Heart right ventricle (tissue), 16 donors: Measurements from ENCODE around the gene BICC1. TPM values are rescaled to one million over a fixed set of nuclear protein-coding genes. Genes with fewer than 3 reads are reported as not detected.

ENCODE experiments used
- ATAC-seq, 8 donors: fragments of 200-7000 bp; cut with Tn5 transposase; one replicate each; pipeline ENCODE4 v1.9.1; 2020; ENCODE audit warnings: mild to moderate bottlenecking in 8 of 8, moderate library complexity in 8 of 8, moderate number of reproducible peaks in 1 of 8
- DNase-seq, 2 donors: peaks; one replicate each; pipeline ENCODE4 v3.0.0-alpha.2; 2020
- H3K27ac ChIP-seq, 10 donors: fragments of 200-600 bp; sonication (generic) in 2 of 10; one replicate each; pipeline versions ENCODE4 v1.5.0 to v1.8.0; 2020 to 2022; ENCODE audit warnings: mild to moderate bottlenecking in 3 of 10
- H3K27me3 ChIP-seq, 7 donors: fragments of 200-600 bp; one replicate each; pipeline ENCODE4 v1.8.0; 2021 to 2022; ENCODE audit warnings: mild to moderate bottlenecking in 2 of 7
- H3K36me3 ChIP-seq, 9 donors: fragments of 200-600 bp; sonication (generic) in 1 of 9; one replicate each; pipeline versions ENCODE4 v1.5.0 to v1.8.0; 2020 to 2022; ENCODE audit warnings: mild to moderate bottlenecking in 2 of 9
- H3K4me1 ChIP-seq, 9 donors: fragments of 200-600 bp; sonication (generic) in 1 of 9; one replicate each; pipeline versions ENCODE4 v1.5.0 to v1.8.0; 2020 to 2022; ENCODE audit warnings: mild to moderate bottlenecking in 4 of 9
- H3K4me3 ChIP-seq, 10 donors: fragments of 200-600 bp; sonication (generic) in 2 of 10; one replicate each; pipeline versions ENCODE4 v1.5.0 to v1.8.0; 2020 to 2022; ENCODE audit warnings: mild to moderate bottlenecking in 7 of 10, moderate library complexity in 2 of 10
- H3K9me3 ChIP-seq, 11 donors: fragments of 200-600 bp in 10 of 11; sonication (generic) in 2 of 11; one replicate each; pipeline versions ENCODE4 v1.5.0 to v1.8.0; 2013 to 2022; ENCODE audit warnings: mild to moderate bottlenecking in 2 of 11, control low read depth in 1 of 11, moderate library complexity in 1 of 11
- WGBS, 2 donors: extraction: QIAGEN DNeasy Blood & Tissue Kit; methylation state at CpG; one replicate each; pipeline ENCODE4 v1.1.7; 2013; ENCODE audit warnings: inconsistent platforms in 1 of 2; 5-methylcytosine and 5-hydroxymethylcytosine counted together
- intact Hi-C, 10 donors: fragments of 100-400 bp; cut with DNase I; formaldehyde crosslinking; loops; one replicate each; pipeline versions ENCODE4 v1.11.1 to v1.14.2; 2022
- polyA plus RNA-seq, 2 donors: library from polyadenylated mRNA; stranded (reverse); fragments of 200-250 nt; gene quantifications; one replicate each; pipeline ENCODE4 v1.2.3, GENCODE V29; 2013
- total RNA-seq, 10 donors: library from RNA; stranded (reverse); fragmentation: NEBNext Ultra II Directional in 3 of 10; extraction: Animal tissue kit (Norgen Biotek cat#: 25700) in 3 of 10; gene quantifications; one replicate each; pipeline versions ENCODE4 v1.2.1 to v1.2.4, GENCODE V29; 2021 to 2023
- TF ChIP-seq, protein P1 (sequence below), 9 donors: fragments of 200-600 bp; sonication (generic) in 2 of 9; IDR thresholded peaks; one replicate each; pipeline versions ENCODE4 v1.5.0 to v1.8.0; 2021 to 2022; ENCODE audit warnings: antibody characterized with exemption in 9 of 9, mild to moderate bottlenecking in 5 of 9, moderate library complexity in 1 of 9
- donor health status: Arrhythmogenic right ventricular cardiomyopathy.
- donor health status: ischemic (EF 13 %, LVEDD 7.1; RV severe dilation, severe dysfunction).
- donor health status: healthy with polysubstance abuse.
- donor health status: DM: no; HTN: yes; CAD: no.
- donor health status: DM: no; HTN: no; CAD: no.
- donor health status: ischemic (EF 25% LVEDD 6.9; RV normal size, moderate dysfunction).
- donor health status: ischemic (EF 25% LVEDD 5.7; RV mildly dilated, moderate dysfunction).
- donor health status: healthy.
- donor health status: DM: yes; HTN: yes; CAD: no.
- donor health status: Ischemic cardiomyopathy.
- donor health status: ischemic (EF 35%, LVEDD 5.7; RV mildly dilated, moderate dysfunction).
- donor health status: nonischemic (EF 11% LVEDD 7.7; RV severe dilation, severe dysfunction).
- donor health status: DM: yes; HTN: yes; CAD: no.
- donor health status: PGD.
- donor health status: ischemic (EF 29% LVEDD 5.4; RV normal size, mild dysfunction).
- donor health status: nonischemic (EF 23%, LVEDD 6.1; RV moderate dilation, normal function).

The BICC1 gene
- total and polyA plus RNA-seq, 12 donors = 1.6 to 9.2 (median 5.0) TPM

GRCh38 chr10:58796242-58796641, 283.6 kb downstream of the BICC1 start:
- no peak for DNase-seq
- WGBS, 2 donors = 81% methylated on average over 7 of the region's 7 CpGs
- Histone ChIP-seq H3K36me3 (peaks cover 0 to 7% (median 0%) of the 10 kb centered on the region in 9 donors), H3K4me1 (peaks cover 0 to 13% (median 0%) of the 10 kb centered on the region in 9 donors), H3K27ac (peak overlapping the region in 1 of 10 donors; percentile 9), H3K27me3 (no peaks in the 10 kb centered on the region), H3K4me3 (no peak overlapping the region), H3K9me3 (no peaks in the 10 kb centered on the region)
- intact Hi-C loops = loop anchor here in 1 of 10 donors (10.0 kb wide), 1 partner anchor 139 kb away; no protein-coding TSS in a partner anchor
- TF ChIP-seq, protein P1, sequence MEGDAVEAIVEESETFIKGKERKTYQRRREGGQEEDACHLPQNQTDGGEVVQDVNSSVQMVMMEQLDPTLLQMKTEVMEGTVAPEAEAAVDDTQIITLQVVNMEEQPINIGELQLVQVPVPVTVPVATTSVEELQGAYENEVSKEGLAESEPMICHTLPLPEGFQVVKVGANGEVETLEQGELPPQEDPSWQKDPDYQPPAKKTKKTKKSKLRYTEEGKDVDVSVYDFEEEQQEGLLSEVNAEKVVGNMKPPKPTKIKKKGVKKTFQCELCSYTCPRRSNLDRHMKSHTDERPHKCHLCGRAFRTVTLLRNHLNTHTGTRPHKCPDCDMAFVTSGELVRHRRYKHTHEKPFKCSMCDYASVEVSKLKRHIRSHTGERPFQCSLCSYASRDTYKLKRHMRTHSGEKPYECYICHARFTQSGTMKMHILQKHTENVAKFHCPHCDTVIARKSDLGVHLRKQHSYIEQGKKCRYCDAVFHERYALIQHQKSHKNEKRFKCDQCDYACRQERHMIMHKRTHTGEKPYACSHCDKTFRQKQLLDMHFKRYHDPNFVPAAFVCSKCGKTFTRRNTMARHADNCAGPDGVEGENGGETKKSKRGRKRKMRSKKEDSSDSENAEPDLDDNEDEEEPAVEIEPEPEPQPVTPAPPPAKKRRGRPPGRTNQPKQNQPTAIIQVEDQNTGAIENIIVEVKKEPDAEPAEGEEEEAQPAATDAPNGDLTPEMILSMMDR (IDR thresholded peaks at IDR 0.05) = no peak
- ATAC-seq = no peak

DNA sequence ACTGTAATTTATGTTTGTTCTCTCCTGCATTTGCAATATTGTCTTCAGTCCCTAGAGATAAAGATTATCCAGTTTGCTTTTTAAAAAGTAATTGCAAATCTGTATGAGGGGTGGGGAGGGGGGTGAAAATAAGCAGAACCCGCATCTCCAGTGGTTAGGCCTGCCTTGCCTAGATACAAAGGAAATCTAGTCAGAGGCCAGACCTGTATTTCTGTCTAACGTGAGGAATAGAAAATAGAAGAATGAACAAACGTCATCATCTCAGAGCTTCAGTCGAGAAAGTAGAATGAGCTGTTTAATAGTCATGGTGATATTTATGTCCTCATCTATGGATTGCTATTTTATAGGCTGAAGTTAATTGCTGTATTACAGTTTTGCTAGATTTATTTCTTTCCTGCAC, 284.2 kb downstream of the BICC1 start:
- peaks cover 0 to 13% (median 0%) of the 10 kb centered on the region in 9 donors for H3K4me1 ChIP-seq
- H3K27me3 ChIP-seq = no peaks in the 10 kb centered on the region
- H3K4me3 ChIP-seq = no peak overlapping the region
- H3K36me3 ChIP-seq = peaks cover 0 to 12% (median 0%) of the 10 kb centered on the region in 9 donors
- intact Hi-C loops = loop anchor here in 1 of 10 donors (10.0 kb wide), 1 partner anchor 138 kb away; no protein-coding TSS in a partner anchor
- TF ChIP-seq, protein P1 (IDR thresholded peaks at IDR 0.05) = no peak
- no peak for ATAC-seq
- WGBS, 2 donors = 49 to 67% methylated on average over 4 of the region's 4 CpGs
- no peak for DNase-seq
- H3K9me3 ChIP-seq = no peaks in the 10 kb centered on the region
- H3K27ac ChIP-seq = peak overlapping the region in 2 of 10 donors; percentile 9 to 22

DNA sequence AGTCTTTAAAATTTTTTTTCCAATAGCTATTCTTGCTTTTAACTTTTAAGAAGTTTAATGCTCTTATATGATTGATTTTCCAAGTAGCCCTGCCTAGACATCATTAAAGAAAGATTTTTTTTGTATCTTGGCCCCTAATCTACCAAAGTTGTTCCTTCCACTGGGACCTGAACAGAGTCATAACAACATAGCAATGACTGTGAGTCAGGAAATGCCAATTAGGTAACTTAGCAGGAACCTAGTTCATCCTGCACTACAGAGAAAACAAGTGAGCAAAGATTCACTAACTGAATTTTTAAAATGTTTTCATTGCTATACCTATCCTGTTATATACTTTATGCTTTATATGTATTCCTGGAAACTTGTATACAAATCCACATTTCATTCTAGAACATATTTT, 284.7 kb downstream of the BICC1 start:
- ATAC-seq = no peak

GRCh38 chr10:58802047-58802446, 289.4 kb downstream of the BICC1 start:
- Histone ChIP-seq H3K4me3 (no peak overlapping the region), H3K27me3 (no peaks in the 10 kb centered on the region), H3K27ac (no peak overlapping the region), H3K4me1 (peaks cover 0 to 7% (median 0%) of the 10 kb centered on the region in 9 donors), H3K9me3 (no peaks in the 10 kb centered on the region), H3K36me3 (peaks cover 0 to 14% (median 0%) of the 10 kb centered on the region in 9 donors)
- 73 to 76% methylated on average over 1 of the region's 1 CpG for WGBS, 2 donors
- TF ChIP-seq, protein P1 (IDR thresholded peaks at IDR 0.05) = no peak
- intact Hi-C loops = no loop called here
- DNase-seq (no peak), ATAC-seq (no peak)

More for the DNA sequence above, 284.7 kb downstream of the BICC1 start:
- Histone ChIP-seq H3K27ac (no peak overlapping the region), H3K27me3 (no peaks in the 10 kb centered on the region), H3K9me3 (no peaks in the 10 kb centered on the region), H3K4me3 (no peak overlapping the region), H3K4me1 (peaks cover 0 to 13% (median 0%) of the 10 kb centered on the region in 9 donors), H3K36me3 (peaks cover 0 to 12% (median 0%) of the 10 kb centered on the region in 9 donors)
- DNase-seq = no peak
- intact Hi-C loops = loop anchor here in 1 of 10 donors (10.0 kb wide), 1 partner anchor 137 kb away; no protein-coding TSS in a partner anchor
- TF ChIP-seq, protein P1 (IDR thresholded peaks at IDR 0.05) = no peak
